Glutamatergic neuron (in vitro differentiated cells): ENCODE results near the gene SMAD6. TPM values are rescaled to one million over a fixed set of nuclear protein-coding genes. Genes with fewer than 3 reads are reported as not detected.

Experiments
- DNase-seq: peaks from one replicate; pipeline ENCODE4 v3.0.0; 2022
- H3K27ac Mint-ChIP-seq: one replicate; pipeline ENCODE4 v1.8.0; 2020; ENCODE audit warnings: mild to moderate bottlenecking, mixed read lengths, inconsistent platforms; ENCODE audit not compliant: unreplicated experiment
- H3K27me3 Mint-ChIP-seq: one replicate; pipeline ENCODE4 v1.8.0; 2020; ENCODE audit warnings: mild to moderate bottlenecking, moderate library complexity, mixed read lengths, inconsistent platforms; ENCODE audit not compliant: unreplicated experiment
- H3K36me3 Mint-ChIP-seq: one replicate; pipeline ENCODE4 v1.8.0; 2020; ENCODE audit warnings: mild to moderate bottlenecking, mixed read lengths, inconsistent platforms; ENCODE audit not compliant: unreplicated experiment
- H3K4me1 Mint-ChIP-seq: one replicate; pipeline ENCODE4 v1.8.0; 2020; ENCODE audit warnings: mild to moderate bottlenecking, low read depth, mixed read lengths, inconsistent platforms; ENCODE audit not compliant: unreplicated experiment
- H3K4me3 Mint-ChIP-seq: one replicate; pipeline ENCODE4 v1.8.0; 2020; ENCODE audit warnings: mild to moderate bottlenecking, mixed read lengths, inconsistent platforms; ENCODE audit not compliant: unreplicated experiment
- H3K9me3 Mint-ChIP-seq: one replicate; pipeline ENCODE4 v1.8.0; 2020; ENCODE audit warnings: mild to moderate bottlenecking, moderate library complexity, mixed read lengths, inconsistent platforms; ENCODE audit not compliant: unreplicated experiment
- total RNA-seq: library from RNA; stranded (reverse); fragmentation: NEBNext Ultra II Directional; extraction: Animal tissue kit (Norgen Biotek cat#: 25700); gene quantifications from one replicate; pipeline ENCODE4 v1.2.1, GENCODE V29; 2021; ENCODE audit not compliant: unreplicated experiment
- TF ChIP-seq, protein P1 (sequence below): fragments of 200-600 bp; sonication (generic); IDR thresholded peaks from one replicate; pipeline ENCODE4 v1.5.0; 2021; ENCODE audit not compliant: partially characterized antibody, unreplicated experiment

SMAD6 gene
- total RNA-seq, 1 donor from 2014 or later: 0.83 TPM

DNA sequence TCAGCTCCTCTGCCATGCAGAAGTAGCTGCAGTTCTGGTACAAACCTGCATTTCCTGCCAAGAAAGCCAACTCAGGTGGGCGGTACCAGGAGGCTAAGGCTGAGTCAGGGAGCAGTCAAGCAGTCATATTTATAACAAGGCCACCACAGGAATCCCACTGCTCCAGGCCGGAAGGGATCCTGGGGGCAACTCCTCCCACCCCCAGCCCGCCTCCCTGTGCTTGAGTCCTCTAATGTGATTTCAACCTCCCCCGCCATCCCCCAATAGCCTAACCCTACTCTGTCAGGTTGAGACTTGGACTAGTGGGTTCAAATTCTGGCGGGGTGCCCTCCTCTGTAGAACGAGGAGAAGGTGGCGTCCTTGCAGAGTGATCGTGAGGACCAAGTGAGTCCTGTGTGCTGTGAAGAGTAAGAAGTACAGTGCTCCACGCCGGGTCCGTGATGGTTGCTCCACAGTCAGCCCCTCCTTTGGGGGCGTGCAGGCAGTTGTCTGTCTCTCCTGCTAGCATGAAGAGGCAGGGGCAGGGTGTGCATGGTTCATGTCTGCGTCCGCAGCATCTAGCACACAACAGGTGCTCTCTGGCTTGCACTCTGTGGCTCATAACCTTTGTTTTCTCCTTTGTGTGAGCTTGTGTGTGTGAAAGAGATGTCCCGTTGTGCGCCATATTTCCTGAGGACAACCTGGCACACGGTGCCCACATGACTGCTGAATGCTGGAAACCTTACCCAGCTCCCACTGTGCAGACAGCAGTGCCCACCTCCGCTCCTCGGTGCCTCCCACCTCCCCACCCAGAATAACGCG, 78.3 kb downstream of the SMAD6 start:
- DNase-seq: no peak
- Mint-ChIP-seq H3K27me3 (no peaks in the 10 kb centered on the region), H3K4me1 (no peaks in the 10 kb centered on the region), H3K36me3 (no peaks in the 10 kb centered on the region), H3K27ac (no peak overlapping the region), H3K9me3 (no peaks in the 10 kb centered on the region), H3K4me3 (no peak overlapping the region)
- TF ChIP-seq, protein P1, sequence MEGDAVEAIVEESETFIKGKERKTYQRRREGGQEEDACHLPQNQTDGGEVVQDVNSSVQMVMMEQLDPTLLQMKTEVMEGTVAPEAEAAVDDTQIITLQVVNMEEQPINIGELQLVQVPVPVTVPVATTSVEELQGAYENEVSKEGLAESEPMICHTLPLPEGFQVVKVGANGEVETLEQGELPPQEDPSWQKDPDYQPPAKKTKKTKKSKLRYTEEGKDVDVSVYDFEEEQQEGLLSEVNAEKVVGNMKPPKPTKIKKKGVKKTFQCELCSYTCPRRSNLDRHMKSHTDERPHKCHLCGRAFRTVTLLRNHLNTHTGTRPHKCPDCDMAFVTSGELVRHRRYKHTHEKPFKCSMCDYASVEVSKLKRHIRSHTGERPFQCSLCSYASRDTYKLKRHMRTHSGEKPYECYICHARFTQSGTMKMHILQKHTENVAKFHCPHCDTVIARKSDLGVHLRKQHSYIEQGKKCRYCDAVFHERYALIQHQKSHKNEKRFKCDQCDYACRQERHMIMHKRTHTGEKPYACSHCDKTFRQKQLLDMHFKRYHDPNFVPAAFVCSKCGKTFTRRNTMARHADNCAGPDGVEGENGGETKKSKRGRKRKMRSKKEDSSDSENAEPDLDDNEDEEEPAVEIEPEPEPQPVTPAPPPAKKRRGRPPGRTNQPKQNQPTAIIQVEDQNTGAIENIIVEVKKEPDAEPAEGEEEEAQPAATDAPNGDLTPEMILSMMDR: no peak

DNA sequence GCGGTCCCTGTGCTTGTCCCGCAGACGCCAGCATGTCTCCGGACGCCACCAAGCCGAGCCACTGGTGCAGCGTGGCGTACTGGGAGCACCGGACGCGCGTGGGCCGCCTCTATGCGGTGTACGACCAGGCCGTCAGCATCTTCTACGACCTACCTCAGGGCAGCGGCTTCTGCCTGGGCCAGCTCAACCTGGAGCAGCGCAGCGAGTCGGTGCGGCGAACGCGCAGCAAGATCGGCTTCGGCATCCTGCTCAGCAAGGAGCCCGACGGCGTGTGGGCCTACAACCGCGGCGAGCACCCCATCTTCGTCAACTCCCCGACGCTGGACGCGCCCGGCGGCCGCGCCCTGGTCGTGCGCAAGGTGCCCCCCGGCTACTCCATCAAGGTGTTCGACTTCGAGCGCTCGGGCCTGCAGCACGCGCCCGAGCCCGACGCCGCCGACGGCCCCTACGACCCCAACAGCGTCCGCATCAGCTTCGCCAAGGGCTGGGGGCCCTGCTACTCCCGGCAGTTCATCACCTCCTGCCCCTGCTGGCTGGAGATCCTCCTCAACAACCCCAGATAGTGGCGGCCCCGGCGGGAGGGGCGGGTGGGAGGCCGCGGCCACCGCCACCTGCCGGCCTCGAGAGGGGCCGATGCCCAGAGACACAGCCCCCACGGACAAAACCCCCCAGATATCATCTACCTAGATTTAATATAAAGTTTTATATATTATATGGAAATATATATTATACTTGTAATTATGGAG, 79.1 kb downstream of the SMAD6 start:
- H3K27ac Mint-ChIP-seq: no peak overlapping the region

DNA sequence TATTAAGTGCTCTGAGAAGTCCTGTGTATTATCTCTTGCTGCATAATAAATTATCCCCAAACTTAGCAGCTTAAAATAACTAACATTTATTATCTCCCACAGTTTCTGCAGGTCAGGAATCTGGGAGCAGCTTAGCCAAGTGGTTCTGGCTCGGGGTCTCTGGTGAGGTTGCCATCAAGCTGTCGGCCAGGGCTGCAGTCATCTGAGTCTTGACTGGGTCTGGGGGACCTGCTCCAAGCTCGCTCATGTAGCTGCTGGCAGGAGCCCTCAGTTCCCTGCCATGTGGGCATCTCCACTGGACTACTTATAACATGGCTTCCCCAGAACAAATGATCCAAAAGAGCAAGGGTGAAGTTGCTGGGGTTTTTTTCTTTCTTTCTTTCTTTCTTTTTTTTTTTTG, 80.7 kb downstream of the SMAD6 start:
- no peaks in the 10 kb centered on the region for H3K27me3 Mint-ChIP-seq
- no peak overlapping the region for H3K27ac Mint-ChIP-seq
- no peak overlapping the region for H3K4me3 Mint-ChIP-seq
- peaks cover 2% of the 10 kb centered on the region for H3K4me1 Mint-ChIP-seq
- peaks cover 2% of the 10 kb centered on the region for H3K9me3 Mint-ChIP-seq
- DNase-seq: no peak
- no peaks in the 10 kb centered on the region for H3K36me3 Mint-ChIP-seq
- TF ChIP-seq, protein P1: no peak

More for the DNA sequence above, 79.1 kb downstream of the SMAD6 start:
- TF ChIP-seq, protein P1: no peak
- DNase-seq: no peak
- Mint-ChIP-seq H3K4me3 (no peak overlapping the region), H3K27me3 (no peaks in the 10 kb centered on the region), H3K9me3 (peaks cover under 1% of the 10 kb centered on the region), H3K36me3 (no peaks in the 10 kb centered on the region), H3K4me1 (no peaks in the 10 kb centered on the region)

DNA sequence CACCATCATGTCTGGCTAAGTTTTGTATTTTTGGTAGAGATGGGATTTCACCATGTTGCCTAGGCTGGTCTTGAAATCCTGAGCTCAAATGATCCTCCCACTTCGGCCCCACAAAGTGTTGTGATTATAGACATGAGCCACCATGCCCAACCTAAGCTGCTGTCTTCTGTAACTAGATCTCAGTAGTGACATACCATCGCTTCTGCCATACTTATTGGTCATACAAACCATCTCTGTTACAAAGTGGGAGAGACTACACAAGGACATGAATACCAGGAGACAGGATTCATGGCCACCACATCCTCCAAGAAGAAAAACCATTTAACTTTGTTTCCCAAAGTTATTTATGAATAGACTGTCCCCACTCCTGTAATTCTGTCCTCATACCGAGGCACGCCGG, 81.3 kb downstream of the SMAD6 start:
- H3K9me3 Mint-ChIP-seq: peaks cover 2% of the 10 kb centered on the region
- no peak overlapping the region for H3K4me3 Mint-ChIP-seq
- TF ChIP-seq, protein P1: no peak
- no peaks in the 10 kb centered on the region for H3K36me3 Mint-ChIP-seq
- H3K27ac Mint-ChIP-seq: no peak overlapping the region
- H3K4me1 Mint-ChIP-seq: peaks cover 2% of the 10 kb centered on the region
- no peak for DNase-seq
- H3K27me3 Mint-ChIP-seq: no peaks in the 10 kb centered on the region

DNA sequence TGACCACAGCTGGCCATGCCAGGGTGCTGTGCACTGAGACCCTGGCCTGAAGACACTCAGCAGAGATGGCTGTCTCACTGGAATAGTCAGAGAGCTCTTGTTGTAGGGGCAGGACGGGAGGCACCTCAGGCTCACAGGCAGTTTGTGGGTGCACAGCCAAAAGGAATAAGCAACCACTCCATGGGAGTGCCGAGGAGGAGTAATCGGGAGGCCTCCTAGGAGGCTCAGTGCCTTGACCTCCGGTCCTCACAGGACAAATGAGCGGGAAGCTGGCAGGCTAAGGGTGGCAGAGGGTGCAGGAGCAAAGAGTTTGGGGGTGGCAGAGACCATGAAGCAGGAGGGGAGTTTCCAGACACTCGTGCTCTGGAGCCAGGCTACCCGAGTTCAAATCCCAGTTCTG, 81.7 kb downstream of the SMAD6 start:
- no peak overlapping the region for H3K27ac Mint-ChIP-seq
- no peak for DNase-seq
- no peak overlapping the region for H3K4me3 Mint-ChIP-seq
- H3K9me3 Mint-ChIP-seq: peaks cover 2% of the 10 kb centered on the region
- peaks cover 2% of the 10 kb centered on the region for H3K4me1 Mint-ChIP-seq
- H3K27me3 Mint-ChIP-seq: no peaks in the 10 kb centered on the region
- H3K36me3 Mint-ChIP-seq: no peaks in the 10 kb centered on the region
- TF ChIP-seq, protein P1: no peak
